CD14-positive monocyte (primary cell): Measurements from ENCODE around the gene AOPEP. TPM values are rescaled to one million over a fixed set of nuclear protein-coding genes. Genes with fewer than 3 reads are reported as not detected.
A peak's percentile ranks its signal among the peaks of the same experiment; 100 is the strongest.

Source experiments
- DNase-seq, 3 donors: peaks; one replicate each; pipeline ENCODE4 v3.0.0-alpha.2; 2011 to 2022
- H2AFZ ChIP-seq: 2 replicates; pipeline ENCODE4 v1.6.0; 2012; ENCODE audit warnings: mild to moderate bottlenecking, low read depth, low read length, inconsistent platforms; ENCODE audit not compliant: insufficient read depth, poor library complexity, severe bottlenecking
- H3K27ac ChIP-seq, 2 donors: 1 replicate in 1 of 2; 2 replicates in 1 of 2; pipeline ENCODE4 v1.5.1; 2012 to 2013; ENCODE audit warnings: low read length in 2 of 2, control low read depth in 1 of 2, inconsistent platforms in 1 of 2, low read depth in 1 of 2, mild to moderate bottlenecking in 1 of 2
- H3K27me3 ChIP-seq, 2 donors: one replicate each; pipeline versions ENCODE4 v1.6.0 to v1.6.1; 2011 to 2013; ENCODE audit warnings: low read length in 2 of 2; ENCODE audit not compliant: control insufficient read depth in 2 of 2, insufficient read depth in 2 of 2
- H3K36me3 ChIP-seq, 2 donors: replicated peaks in 1 of 2; 1 replicate in 1 of 2; 2 replicates in 1 of 2; pipeline versions ENCODE4 v1.5.1 to v1.6.1; 2012 to 2013; ENCODE audit warnings: low read length in 2 of 2, control low read depth in 1 of 2, inconsistent platforms in 1 of 2, mild to moderate bottlenecking in 1 of 2; ENCODE audit not compliant: insufficient read depth in 2 of 2, control insufficient read depth in 1 of 2
- H3K4me1 ChIP-seq, 2 donors: 1 replicate in 1 of 2; 2 replicates in 1 of 2; pipeline versions ENCODE4 v1.5.1 to v1.6.1; 2012 to 2013; ENCODE audit warnings: low read length in 2 of 2, control low read depth in 1 of 2, inconsistent platforms in 1 of 2, mild to moderate bottlenecking in 1 of 2, moderate library complexity in 1 of 2; ENCODE audit not compliant: insufficient read depth in 2 of 2, control insufficient read depth in 1 of 2
- H3K4me2 ChIP-seq: replicated peaks from 2 replicates; pipeline ENCODE3; 2012; ENCODE audit warnings: low read length, moderate library complexity, mild to moderate bottlenecking; ENCODE audit not compliant: poor library complexity, severe bottlenecking; ENCODE audit errors: extremely low read depth
- H3K4me3 ChIP-seq, 3 experiments: fragments of 200-600 bp in 1 of 3; sonication (generic) in 1 of 3; replicated peaks in 1 of 3; 1 replicate in 2 of 3; 2 replicates in 1 of 3; pipeline ENCODE4 v1.5.1; 2011 to 2013; ENCODE audit warnings: low read length in 3 of 3, mild to moderate bottlenecking in 3 of 3, control low read depth in 2 of 3, low read depth in 2 of 3, inconsistent platforms in 1 of 3, moderate library complexity in 1 of 3
- H3K79me2 ChIP-seq: 2 replicates; pipeline ENCODE4 v1.6.0; 2012; ENCODE audit warnings: mild to moderate bottlenecking, control low read depth, inconsistent platforms, low read length, moderate library complexity; ENCODE audit not compliant: insufficient read depth
- H3K9ac ChIP-seq: 2 replicates; pipeline ENCODE4 v1.6.0; 2017; ENCODE audit warnings: low read length, mild to moderate bottlenecking; ENCODE audit not compliant: insufficient read depth, poor library complexity, severe bottlenecking
- H3K9me3 ChIP-seq, 2 donors: replicated peaks in 1 of 2; 1 replicate in 1 of 2; 2 replicates in 1 of 2; pipeline versions ENCODE4 v1.5.1 to v1.6.1; 2012 to 2013; ENCODE audit warnings: low read length in 2 of 2, control low read depth in 1 of 2; ENCODE audit not compliant: control insufficient read depth in 1 of 2, insufficient read depth in 1 of 2
- H4K20me1 ChIP-seq: 2 replicates; pipeline ENCODE4 v1.6.0; 2012; ENCODE audit warnings: mild to moderate bottlenecking, low read length, control low read depth, moderate library complexity; ENCODE audit not compliant: insufficient read depth
- H3K27ac Mint-ChIP-seq, 7 donors: one replicate each; pipeline ENCODE4 v1.8.0; 2020; ENCODE audit warnings: mild to moderate bottlenecking in 7 of 7, mixed read lengths in 7 of 7, moderate library complexity in 6 of 7, inconsistent platforms in 2 of 7
- H3K27me3 Mint-ChIP-seq, 3 donors: one replicate each; pipeline ENCODE4 v1.8.0; 2021 to 2022; ENCODE audit warnings: low read depth in 3 of 3, mild to moderate bottlenecking in 3 of 3, mixed read lengths in 3 of 3, moderate library complexity in 3 of 3, inconsistent platforms in 1 of 3
- H3K36me3 Mint-ChIP-seq, 2 donors: one replicate each; pipeline ENCODE4 v1.8.0; 2020; ENCODE audit warnings: mixed read lengths in 2 of 2, inconsistent platforms in 1 of 2, mild to moderate bottlenecking in 1 of 2
- H3K4me1 Mint-ChIP-seq: one replicate; pipeline ENCODE4 v1.8.0; 2020; ENCODE audit warnings: mild to moderate bottlenecking, mixed read lengths
- H3K4me3 Mint-ChIP-seq, 2 donors: one replicate each; pipeline ENCODE4 v1.8.0; 2020; ENCODE audit warnings: mild to moderate bottlenecking in 2 of 2, mixed read lengths in 2 of 2, moderate library complexity in 1 of 2
- H3K9me3 Mint-ChIP-seq, 7 donors: one replicate each; pipeline ENCODE4 v1.8.0; 2020 to 2022; ENCODE audit warnings: mixed read lengths in 7 of 7, mild to moderate bottlenecking in 6 of 7, moderate library complexity in 6 of 7, inconsistent platforms in 2 of 7
- CTCF ChIP-seq: fragments of 200-600 bp; IDR thresholded peaks from one replicate; pipeline ENCODE4 v1.8.0; 2022; ENCODE audit warnings: antibody characterized with exemption, mild to moderate bottlenecking
- WGBS: methylation state at CpG from one replicate; pipeline ENCODE4 v1.1.5; 2013; ENCODE audit warnings: missing lambda C conversion rate; ENCODE audit not compliant: insufficient coverage; 5-methylcytosine and 5-hydroxymethylcytosine counted together
- intact Hi-C, 2 donors: fragments of 100-400 bp; cut with micrococcal nuclease; formaldehyde crosslinking; loops; one replicate each; pipeline versions ENCODE4 v1.15.0 to v1.15.1; 2023
- polyA plus RNA-seq, 3 donors: library from polyadenylated mRNA; depleted of rRNA in 1 of 3; unstranded in 2 of 3; stranded (reverse) in 1 of 3; fragments of 300-500 nt in 2 of 3; fragments of >200 nt in 1 of 3; fragmentation: Illumina TruSeq in 2 of 3; gene quantifications; 1 replicate in 2 of 3; 2 replicates in 1 of 3; pipeline ENCODE4 v1.2.3, GENCODE V29; 2012 to 2021

The AOPEP gene
- polyA plus RNA-seq, 3 donors: 3.0 to 4.1 (median 3.1) TPM

- no peak for TF ChIP-seq CTCF
- H3K4me3 Mint-ChIP-seq: peak overlapping the region in 1 of 2 donors; percentile 26
- Histone ChIP-seq H3K79me2 (no peaks in the 10 kb centered on the region), H3K9me3 (no peaks in the 10 kb centered on the region), H3K27me3 (no peaks in the 10 kb centered on the region), H3K27ac (no peak overlapping the region), H2AFZ (no peak overlapping the region), H3K36me3 (no peaks in the 10 kb centered on the region), H3K4me3 (no peak overlapping the region), H3K9ac (no peak overlapping the region), H4K20me1 (no peaks in the 10 kb centered on the region), H3K4me1 (peaks cover 4% of the 10 kb centered on the region in 2 donors), H3K4me2 (no peak overlapping the region)
- peaks cover 1 to 12% of the 10 kb centered on the region in 2 donors for H3K36me3 Mint-ChIP-seq
- H3K27ac Mint-ChIP-seq: no peak overlapping the region
- peaks cover 3% of the 10 kb centered on the region for H3K4me1 Mint-ChIP-seq
- no peak for DNase-seq
- no peaks in the 10 kb centered on the region for H3K9me3 Mint-ChIP-seq
- intact Hi-C loops: loop anchor here in 1 of 2 donors (5.0 kb wide), 1 partner anchor 444 kb away; no protein-coding TSS in a partner anchor
- peaks cover 0 to 1% (median 1%) of the 10 kb centered on the region in 3 donors for H3K27me3 Mint-ChIP-seq
- WGBS: 100% methylated on average over 3 of the region's 9 CpGs
Measured at GRCh38 chr9:95126739-95127138, 400.2 kb downstream of the AOPEP start.

DNA sequence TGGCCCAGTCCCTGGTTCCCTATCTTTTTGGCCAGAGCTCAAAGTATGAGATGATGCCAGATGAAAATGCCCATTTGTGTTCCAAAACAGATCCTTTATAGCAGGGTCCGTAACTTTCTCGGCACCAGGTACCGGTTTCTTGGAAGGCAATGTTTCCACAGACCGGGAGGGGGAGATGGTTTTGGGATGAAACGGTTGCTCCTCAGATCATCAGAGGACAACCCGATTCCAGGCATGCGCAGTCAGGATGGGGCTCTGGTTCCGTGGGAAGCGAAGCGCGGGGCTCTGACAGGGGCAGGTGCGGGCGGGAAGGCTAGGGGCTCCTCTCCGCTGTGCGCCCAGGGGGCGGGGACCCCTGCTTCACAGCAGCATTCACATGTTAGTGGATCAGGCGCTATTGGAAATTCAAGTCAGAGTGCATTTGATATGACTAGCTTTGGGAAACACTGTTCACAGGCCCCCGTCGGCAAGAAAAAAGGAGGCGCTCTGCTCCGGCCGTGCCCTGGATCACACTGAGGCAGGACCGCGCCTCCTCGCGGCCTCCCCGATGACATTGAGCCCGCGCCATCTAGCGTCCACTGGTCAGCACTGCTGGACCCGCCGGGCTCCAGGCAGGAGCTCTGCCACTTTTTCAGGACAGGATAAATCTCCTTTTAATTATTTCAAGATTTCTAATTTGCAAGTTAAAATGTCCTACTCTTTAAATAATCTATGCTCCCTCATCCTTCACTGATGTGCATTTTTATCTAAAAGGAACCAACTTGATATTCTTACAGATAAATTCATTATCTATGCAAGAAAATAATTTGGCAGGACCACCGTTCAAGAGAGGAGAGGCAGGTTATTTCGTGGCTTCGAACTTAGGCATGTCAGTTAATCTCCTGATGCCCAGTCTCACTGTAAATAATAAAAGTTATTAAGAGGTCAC, 401.0 kb downstream of the AOPEP start:
- peak overlapping the region; percentile 45 to 72 for H3K4me3 Mint-ChIP-seq
- Histone ChIP-seq H3K4me1 (peaks cover 4% of the 10 kb centered on the region in 2 donors), H3K9me3 (no peaks in the 10 kb centered on the region), H3K4me3 (no peak overlapping the region), H4K20me1 (no peaks in the 10 kb centered on the region), H3K27me3 (no peaks in the 10 kb centered on the region), H3K9ac (no peak overlapping the region), H2AFZ (peak overlapping the region; percentile 47), H3K36me3 (no peaks in the 10 kb centered on the region), H3K27ac (no peak overlapping the region), H3K4me2 (peak overlapping the region; percentile 43), H3K79me2 (no peaks in the 10 kb centered on the region)
- peaks cover 3% of the 10 kb centered on the region for H3K4me1 Mint-ChIP-seq
- intact Hi-C loops: loop anchor here in 1 of 2 donors (5.0 kb wide), 1 partner anchor 445 kb away; no protein-coding TSS in a partner anchor
- H3K36me3 Mint-ChIP-seq: peaks cover 1 to 12% of the 10 kb centered on the region in 2 donors
- no peaks in the 10 kb centered on the region for H3K9me3 Mint-ChIP-seq
- DNase-seq: peak; percentile 44 to 62 (median 61)
- peaks cover 0 to 1% (median 1%) of the 10 kb centered on the region in 3 donors for H3K27me3 Mint-ChIP-seq
- TF ChIP-seq CTCF: peak; percentile 98
- no peak overlapping the region for H3K27ac Mint-ChIP-seq
- WGBS: 30% methylated on average over 32 of the region's 35 CpGs
